OCI-LY3 (cell line): ENCODE data around the gene FDXR.

ENCODE experiments used
- H2AFZ ChIP-seq: fragments of 200-600, 300-600 bp; shearing (Covaris generic); 2 replicates; pipeline ENCODE4 v1.6.0; 2014; ENCODE audit warnings: antibody characterized with exemption, low read depth, low read length
- H3K27ac ChIP-seq: fragments of 200-600, 300-600 bp; sonication (generic); 2 replicates; pipeline ENCODE4 v1.5.1; 2014; ENCODE audit warnings: mild to moderate bottlenecking, low read length, moderate library complexity, mixed read lengths
- H3K27me3 ChIP-seq: fragments of 200-600, 300-600 bp; sonication (generic); 2 replicates; pipeline ENCODE4 v1.6.1; 2014; ENCODE audit warnings: low read depth, low read length, mixed read lengths
- H3K36me3 ChIP-seq: fragments of 200-600, 300-600 bp; sonication (generic); replicated peaks from 2 replicates; pipeline ENCODE3; 2014; ENCODE audit warnings: low read depth, low read length, mixed read lengths
- H3K4me1 ChIP-seq: fragments of 300-600, 200-600 bp; sonication (generic); 2 replicates; pipeline ENCODE4 v1.6.1; 2014; ENCODE audit warnings: low read length, mixed read lengths
- H3K4me2 ChIP-seq: fragments of 200-600, 300-600 bp; sonication (generic); 2 replicates; pipeline ENCODE4 v1.6.1; 2014; ENCODE audit warnings: low read length, mixed read lengths
- H3K4me3 ChIP-seq: fragments of 300-600, 200-600 bp; sonication (generic); 2 replicates; pipeline ENCODE4 v1.5.1; 2014; ENCODE audit warnings: antibody characterized with exemption, mild to moderate bottlenecking, low read length, moderate library complexity
- H3K79me2 ChIP-seq: fragments of 300-600, 200-600 bp; shearing (Covaris generic); 2 replicates; pipeline ENCODE4 v1.6.1; 2014; ENCODE audit warnings: mild to moderate bottlenecking, low read length, mixed read lengths
- H3K9ac ChIP-seq: fragments of 300-600, 200-600 bp; shearing (Covaris generic); 2 replicates; pipeline ENCODE4 v1.6.0; 2014; ENCODE audit warnings: mild to moderate bottlenecking, low read length, moderate library complexity
- H3K9me3 ChIP-seq: fragments of 200-600, 300-600 bp; shearing (Covaris generic); 2 replicates; pipeline ENCODE4 v1.6.1; 2014; ENCODE audit warnings: low read length, mixed read lengths; ENCODE audit not compliant: insufficient read depth
- H4K20me1 ChIP-seq: fragments of 200-600, 300-600 bp; sonication (generic); 2 replicates; pipeline ENCODE4 v1.6.1; 2016; ENCODE audit warnings: low read length, mixed read lengths; ENCODE audit not compliant: insufficient read depth
- CTCF ChIP-seq: fragments of 200-600, 300-600 bp; sonication (generic); IDR thresholded peaks from 2 replicates; pipeline ENCODE4 v1.5.1; 2014; ENCODE audit warnings: antibody characterized with exemption, low read length, low read depth
- EZH2phosphoT487 ChIP-seq: fragments of 200-600 bp; shearing (Covaris generic); IDR thresholded peaks from 2 replicates; pipeline ENCODE4 v1.6.1; 2018; ENCODE audit warnings: antibody characterized with exemption, mixed run types, low read depth

The FDXR gene

DNA sequence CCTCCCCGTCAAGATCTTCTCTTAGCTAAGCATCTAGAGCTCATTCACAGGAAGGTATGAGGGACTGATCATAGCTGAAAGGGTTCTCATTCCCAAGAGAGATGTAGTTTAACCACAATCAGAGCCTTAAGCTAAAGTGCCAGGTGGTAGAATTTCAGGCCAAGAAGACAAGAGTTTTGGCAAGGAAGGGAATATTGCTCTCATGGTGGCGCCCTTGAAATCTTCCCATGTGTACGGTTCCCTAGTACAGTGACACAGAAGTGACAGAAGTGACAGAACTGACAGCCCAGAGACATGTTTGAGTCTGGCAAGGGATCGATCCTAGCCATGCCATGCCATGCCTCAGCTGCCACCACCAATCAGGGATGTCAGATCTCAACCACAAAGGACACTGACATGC, 15.6 kb downstream of the FDXR start:
- no peaks in the 10 kb centered on the region for H4K20me1 ChIP-seq
- H3K79me2 ChIP-seq, result no peaks in the 10 kb centered on the region
- H3K9me3 ChIP-seq, result no peaks in the 10 kb centered on the region
- peaks cover 10% of the 10 kb centered on the region for H3K4me1 ChIP-seq
- no peak overlapping the region for H3K4me2 ChIP-seq
- no peak overlapping the region for H3K4me3 ChIP-seq
- no peaks in the 10 kb centered on the region for H3K36me3 ChIP-seq
- H2AFZ ChIP-seq, result no peak overlapping the region
- H3K27me3 ChIP-seq, result peaks cover 8% of the 10 kb centered on the region; the same call in 1 of the 2 replicates
- H3K27ac ChIP-seq, result no peak overlapping the region
- no peak overlapping the region for H3K9ac ChIP-seq
- TF ChIP-seq EZH2phosphoT487, result no peak
- no peak for TF ChIP-seq CTCF

DNA sequence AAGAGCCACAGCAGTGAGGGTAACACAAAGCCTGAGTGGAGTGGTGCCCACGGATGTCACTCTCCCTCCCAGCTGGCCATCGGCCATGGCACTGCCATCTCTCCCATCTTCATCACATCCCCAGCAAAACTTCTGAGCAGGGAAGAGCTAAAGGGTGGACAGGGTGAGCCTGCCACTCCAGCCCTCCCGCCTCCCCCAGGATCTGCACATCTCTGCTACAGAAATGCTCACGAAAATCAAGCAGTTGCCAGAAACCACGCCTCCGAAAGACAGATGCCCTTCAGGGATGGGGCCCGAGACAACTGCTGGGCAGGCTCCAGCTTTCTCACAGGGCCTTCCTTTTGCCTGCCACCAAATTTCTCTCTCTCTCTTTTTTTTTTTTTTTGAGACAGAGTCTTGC, 16.7 kb downstream of the FDXR start:
- Histone ChIP-seq H3K4me3 (no peak overlapping the region), H3K4me1 (peaks cover 10% of the 10 kb centered on the region), H3K27ac (no peak overlapping the region), H3K9ac (no peak overlapping the region), H2AFZ (no peak overlapping the region), H3K9me3 (no peaks in the 10 kb centered on the region), H3K27me3 (peaks cover 8% of the 10 kb centered on the region; the same call in 1 of the 2 replicates), H3K36me3 (no peaks in the 10 kb centered on the region), H3K79me2 (no peaks in the 10 kb centered on the region), H3K4me2 (no peak overlapping the region), H4K20me1 (no peaks in the 10 kb centered on the region)
- no peak for TF ChIP-seq CTCF
- no peak for TF ChIP-seq EZH2phosphoT487

DNA sequence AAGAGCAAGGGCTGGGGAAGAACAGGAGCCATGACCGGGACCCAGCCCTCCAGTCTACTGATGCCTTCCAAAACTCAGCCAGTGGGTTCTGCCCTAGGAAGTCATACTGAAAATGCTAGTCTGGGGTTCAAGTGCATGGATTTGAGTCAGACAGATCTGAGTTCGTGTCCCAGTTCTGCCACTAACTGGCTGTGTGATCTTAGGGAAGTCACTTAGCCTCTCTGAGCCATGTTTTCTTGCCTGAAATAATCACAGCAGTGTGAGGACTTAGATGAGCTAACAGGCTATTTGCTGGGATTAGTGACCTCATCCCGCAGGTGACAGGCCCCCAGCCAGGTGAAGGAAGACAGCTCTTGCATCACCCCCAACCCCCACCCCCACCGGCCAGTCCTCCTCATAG, 17.5 kb downstream of the FDXR start:
- no peak overlapping the region for H2AFZ ChIP-seq
- no peaks in the 10 kb centered on the region for H3K9me3 ChIP-seq
- H3K36me3 ChIP-seq, result no peaks in the 10 kb centered on the region
- no peak overlapping the region for H3K9ac ChIP-seq
- no peak for TF ChIP-seq CTCF
- TF ChIP-seq EZH2phosphoT487, result no peak
- H3K79me2 ChIP-seq, result no peaks in the 10 kb centered on the region
- H3K4me2 ChIP-seq, result no peak overlapping the region
- peaks cover 4% of the 10 kb centered on the region for H3K4me1 ChIP-seq
- peaks cover 4% of the 10 kb centered on the region; the same call in 1 of the 2 replicates for H3K27me3 ChIP-seq
- H3K4me3 ChIP-seq, result no peak overlapping the region
- no peaks in the 10 kb centered on the region for H4K20me1 ChIP-seq
- no peak overlapping the region for H3K27ac ChIP-seq

GRCh38 chr17:74854792-74855191, 18.0 kb downstream of the FDXR start:
- H3K9me3 ChIP-seq, result no peaks in the 10 kb centered on the region
- no peaks in the 10 kb centered on the region for H3K36me3 ChIP-seq
- no peaks in the 10 kb centered on the region for H3K4me1 ChIP-seq
- H3K4me2 ChIP-seq, result no peak overlapping the region
- H3K79me2 ChIP-seq, result no peaks in the 10 kb centered on the region
- TF ChIP-seq CTCF, result no peak
- TF ChIP-seq EZH2phosphoT487, result no peak
- no peak overlapping the region for H3K4me3 ChIP-seq
- H4K20me1 ChIP-seq, result no peaks in the 10 kb centered on the region
- no peak overlapping the region for H2AFZ ChIP-seq
- no peak overlapping the region for H3K27ac ChIP-seq
- no peaks in the 10 kb centered on the region; the same call in 1 of the 2 replicates for H3K27me3 ChIP-seq
- H3K9ac ChIP-seq, result no peak overlapping the region
